HFF-Myc (cell line): ENCODE data around the gene VPS39.

ENCODE experiments used
- DNase-seq: peaks from one replicate; pipeline ENCODE4 v3.0.0-alpha.2; 2011; ENCODE audit warnings: low read depth; ENCODE audit errors: extremely low read depth
- H3K4me3 ChIP-seq: replicated peaks from 2 replicates; pipeline ENCODE4 v1.5.1; 2011; ENCODE audit warnings: low read depth, mild to moderate bottlenecking, control low read depth, low read length
- TF ChIP-seq, protein P1 (sequence below): IDR thresholded peaks from 2 replicates; pipeline ENCODE4 v1.5.1; 2012; ENCODE audit warnings: mild to moderate bottlenecking, low read depth, low read length, control low read depth; ENCODE audit errors: missing control alignments

Gene VPS39

DNA sequence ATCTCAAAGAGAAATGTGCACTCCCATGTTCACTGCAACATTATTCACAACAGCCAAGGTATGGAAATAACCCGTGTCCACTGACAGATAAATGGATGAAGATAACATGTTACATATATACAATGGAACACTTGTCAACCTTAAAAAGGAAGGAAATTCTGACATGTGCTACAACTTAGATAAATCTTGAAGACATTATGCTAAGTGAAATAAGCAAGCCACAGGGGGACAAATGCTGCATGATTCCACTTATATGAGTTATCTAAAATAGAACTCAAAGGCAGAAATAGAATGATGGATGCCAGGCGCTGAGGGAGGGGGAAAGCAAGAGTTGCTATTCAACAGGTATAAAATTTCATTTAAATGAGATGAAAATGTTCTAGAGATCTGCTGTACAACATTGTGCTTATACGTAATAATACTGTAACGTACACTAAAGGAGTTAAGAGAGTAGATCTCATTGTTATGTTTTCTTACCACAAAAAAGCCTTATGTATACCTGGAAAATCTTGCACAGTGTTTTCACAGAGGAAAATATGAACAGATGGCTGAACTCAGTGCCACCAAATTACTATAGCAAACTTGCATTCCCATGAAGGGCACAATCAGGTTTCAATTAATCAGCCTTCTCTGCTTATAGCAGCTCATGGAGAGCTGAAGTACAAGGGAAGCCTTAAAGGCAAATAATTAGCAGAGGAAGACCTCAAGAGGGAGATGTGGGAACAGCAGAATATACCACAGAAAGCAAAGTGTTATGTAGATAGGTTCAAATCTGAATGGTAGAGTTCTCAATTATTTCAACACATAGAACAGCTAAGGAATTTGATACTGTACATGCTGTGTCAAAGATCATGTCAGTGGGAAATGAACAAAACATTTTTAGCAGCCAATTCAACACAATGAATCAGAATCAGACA lies 8.1 kb upstream of the VPS39 start:
- no peak overlapping the region for H3K4me3 ChIP-seq
- TF ChIP-seq, protein P1, sequence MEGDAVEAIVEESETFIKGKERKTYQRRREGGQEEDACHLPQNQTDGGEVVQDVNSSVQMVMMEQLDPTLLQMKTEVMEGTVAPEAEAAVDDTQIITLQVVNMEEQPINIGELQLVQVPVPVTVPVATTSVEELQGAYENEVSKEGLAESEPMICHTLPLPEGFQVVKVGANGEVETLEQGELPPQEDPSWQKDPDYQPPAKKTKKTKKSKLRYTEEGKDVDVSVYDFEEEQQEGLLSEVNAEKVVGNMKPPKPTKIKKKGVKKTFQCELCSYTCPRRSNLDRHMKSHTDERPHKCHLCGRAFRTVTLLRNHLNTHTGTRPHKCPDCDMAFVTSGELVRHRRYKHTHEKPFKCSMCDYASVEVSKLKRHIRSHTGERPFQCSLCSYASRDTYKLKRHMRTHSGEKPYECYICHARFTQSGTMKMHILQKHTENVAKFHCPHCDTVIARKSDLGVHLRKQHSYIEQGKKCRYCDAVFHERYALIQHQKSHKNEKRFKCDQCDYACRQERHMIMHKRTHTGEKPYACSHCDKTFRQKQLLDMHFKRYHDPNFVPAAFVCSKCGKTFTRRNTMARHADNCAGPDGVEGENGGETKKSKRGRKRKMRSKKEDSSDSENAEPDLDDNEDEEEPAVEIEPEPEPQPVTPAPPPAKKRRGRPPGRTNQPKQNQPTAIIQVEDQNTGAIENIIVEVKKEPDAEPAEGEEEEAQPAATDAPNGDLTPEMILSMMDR: no peak
- no peak for DNase-seq

DNA sequence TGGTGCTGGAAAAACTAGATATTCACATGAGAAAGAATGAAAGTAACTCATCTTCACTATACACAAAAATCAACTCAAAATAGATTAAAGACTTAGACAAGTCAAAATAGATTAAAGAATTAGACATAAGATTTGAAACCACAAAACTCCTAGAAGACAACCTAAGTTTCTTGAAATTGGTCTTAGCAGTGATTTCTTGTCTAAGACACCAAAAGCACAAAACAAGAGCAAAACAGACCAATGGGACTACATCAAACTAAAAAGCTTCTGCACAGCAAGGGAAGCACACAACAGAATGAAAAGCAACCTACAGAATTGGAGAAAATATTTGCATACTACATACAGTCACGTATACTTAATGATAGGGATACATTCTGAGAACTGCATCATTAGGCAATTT lies 6.5 kb upstream of the VPS39 start:
- TF ChIP-seq, protein P1: no peak
- DNase-seq: no peak
- no peak overlapping the region for H3K4me3 ChIP-seq

DNA sequence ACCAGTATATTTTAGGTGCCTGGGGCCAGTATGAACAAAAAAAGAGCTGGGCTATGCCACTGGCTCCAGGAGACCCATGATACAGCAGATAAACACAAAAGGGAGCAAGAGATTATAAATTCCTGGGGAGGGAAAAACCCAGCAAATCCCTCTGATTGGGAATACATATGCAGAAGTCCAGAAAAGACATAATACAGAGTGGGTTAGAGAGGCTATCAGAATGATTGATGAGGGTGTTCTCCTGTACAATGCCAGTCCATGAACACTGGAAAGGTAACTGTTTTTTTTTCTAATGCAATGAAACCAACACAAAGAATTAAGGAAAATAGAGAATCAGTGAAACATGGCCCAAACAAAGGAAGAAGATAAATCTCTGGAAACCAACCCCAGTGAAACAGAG lies 5.4 kb upstream of the VPS39 start:
- H3K4me3 ChIP-seq: no peak overlapping the region
- TF ChIP-seq, protein P1: no peak
- DNase-seq: no peak

DNA sequence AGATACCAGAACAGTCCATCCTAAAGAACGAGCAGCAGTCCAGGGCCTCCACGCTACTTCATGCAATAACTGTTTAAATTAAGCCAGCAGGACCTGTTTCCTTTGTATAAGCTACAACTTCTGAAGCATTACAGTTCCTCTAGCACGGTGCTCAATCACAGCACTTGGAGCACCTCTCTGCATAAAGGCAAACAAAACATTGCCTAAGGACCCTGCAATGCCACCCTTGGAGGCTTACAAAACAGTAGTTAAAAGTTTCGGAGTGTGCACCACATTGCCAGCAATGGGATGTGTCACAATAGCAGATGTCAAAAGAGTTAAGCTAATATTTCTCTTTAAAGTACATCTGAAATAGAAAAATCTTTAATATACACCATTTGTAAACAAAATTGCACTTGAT lies 2.6 kb upstream of the VPS39 start:
- no peak overlapping the region for H3K4me3 ChIP-seq
- DNase-seq: no peak
- TF ChIP-seq, protein P1: no peak

DNA sequence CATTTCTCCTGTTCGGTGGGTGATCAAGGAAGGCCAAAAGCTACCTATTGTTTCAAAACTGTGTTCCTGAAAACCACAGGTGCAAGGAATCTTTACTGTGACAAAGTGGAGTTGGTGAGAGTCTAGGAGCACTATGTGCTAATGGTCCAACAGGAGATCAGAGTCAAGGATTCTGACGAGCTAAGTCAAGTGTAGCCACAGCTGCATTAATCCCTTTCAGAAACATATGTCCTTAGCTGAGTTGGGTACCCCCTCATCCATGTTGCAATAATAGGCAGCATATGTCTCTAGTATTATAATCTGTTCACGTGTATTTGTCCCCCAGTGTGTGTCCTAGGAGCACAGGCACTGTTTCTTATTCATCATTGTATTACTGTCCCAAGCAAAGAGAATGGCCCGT lies 1.7 kb downstream of the VPS39 start:
- DNase-seq: no peak
- no peak overlapping the region for H3K4me3 ChIP-seq
- TF ChIP-seq, protein P1: no peak

DNA sequence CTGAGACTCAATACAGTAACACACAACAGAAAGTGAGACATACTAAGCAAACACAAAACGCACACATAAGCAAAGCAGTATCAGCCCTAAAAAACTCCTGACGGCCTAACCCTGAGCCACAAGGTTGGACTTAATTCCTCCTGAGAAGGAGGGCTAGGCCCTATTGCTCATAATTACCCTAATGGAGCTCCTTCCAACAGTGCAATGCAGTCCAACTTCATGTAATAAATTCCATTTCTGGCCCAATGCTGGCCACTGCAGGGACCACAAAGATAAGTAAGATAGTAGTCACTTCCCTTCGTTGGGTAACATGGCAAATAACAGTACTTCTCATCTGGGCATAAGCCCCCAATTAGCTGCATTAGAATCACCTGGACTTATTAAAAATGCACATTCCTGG lies 4.2 kb downstream of the VPS39 start:
- H3K4me3 ChIP-seq: no peak overlapping the region
- TF ChIP-seq, protein P1: no peak
- DNase-seq: no peak
